Heart right ventricle (tissue), 16 donors: ENCODE data around the gene TECPR2. TPM values are rescaled to one million over a fixed set of nuclear protein-coding genes. Genes with fewer than 3 reads are reported as not detected.

Source experiments
- ATAC-seq, 8 donors: fragments of 200-7000 bp; cut with Tn5 transposase; one replicate each; pipeline ENCODE4 v1.9.1; 2020; ENCODE audit warnings: mild to moderate bottlenecking in 8 of 8, moderate library complexity in 8 of 8, moderate number of reproducible peaks in 1 of 8
- DNase-seq, 2 donors: peaks; one replicate each; pipeline ENCODE4 v3.0.0-alpha.2; 2020
- H3K27ac ChIP-seq, 10 donors: fragments of 200-600 bp; sonication (generic) in 2 of 10; one replicate each; pipeline versions ENCODE4 v1.5.0 to v1.8.0; 2020 to 2022; ENCODE audit warnings: mild to moderate bottlenecking in 3 of 10
- H3K27me3 ChIP-seq, 7 donors: fragments of 200-600 bp; one replicate each; pipeline ENCODE4 v1.8.0; 2021 to 2022; ENCODE audit warnings: mild to moderate bottlenecking in 2 of 7
- H3K36me3 ChIP-seq, 9 donors: fragments of 200-600 bp; sonication (generic) in 1 of 9; one replicate each; pipeline versions ENCODE4 v1.5.0 to v1.8.0; 2020 to 2022; ENCODE audit warnings: mild to moderate bottlenecking in 2 of 9
- H3K4me1 ChIP-seq, 9 donors: fragments of 200-600 bp; sonication (generic) in 1 of 9; one replicate each; pipeline versions ENCODE4 v1.5.0 to v1.8.0; 2020 to 2022; ENCODE audit warnings: mild to moderate bottlenecking in 4 of 9
- H3K4me3 ChIP-seq, 10 donors: fragments of 200-600 bp; sonication (generic) in 2 of 10; one replicate each; pipeline versions ENCODE4 v1.5.0 to v1.8.0; 2020 to 2022; ENCODE audit warnings: mild to moderate bottlenecking in 7 of 10, moderate library complexity in 2 of 10
- H3K9me3 ChIP-seq, 11 donors: fragments of 200-600 bp in 10 of 11; sonication (generic) in 2 of 11; one replicate each; pipeline versions ENCODE4 v1.5.0 to v1.8.0; 2013 to 2022; ENCODE audit warnings: mild to moderate bottlenecking in 2 of 11, control low read depth in 1 of 11, moderate library complexity in 1 of 11
- CTCF ChIP-seq, 9 donors: fragments of 200-600 bp; sonication (generic) in 2 of 9; IDR thresholded peaks; one replicate each; pipeline versions ENCODE4 v1.5.0 to v1.8.0; 2021 to 2022; ENCODE audit warnings: antibody characterized with exemption in 9 of 9, mild to moderate bottlenecking in 5 of 9, moderate library complexity in 1 of 9
- WGBS, 2 donors: extraction: QIAGEN DNeasy Blood & Tissue Kit; methylation state at CpG; one replicate each; pipeline ENCODE4 v1.1.7; 2013; ENCODE audit warnings: inconsistent platforms in 1 of 2; 5-methylcytosine and 5-hydroxymethylcytosine counted together
- intact Hi-C, 10 donors: fragments of 100-400 bp; cut with DNase I; formaldehyde crosslinking; loops; one replicate each; pipeline versions ENCODE4 v1.11.1 to v1.14.2; 2022
- polyA plus RNA-seq, 2 donors: library from polyadenylated mRNA; stranded (reverse); fragments of 200-250 nt; gene quantifications; one replicate each; pipeline ENCODE4 v1.2.3, GENCODE V29; 2013
- total RNA-seq, 10 donors: library from RNA; stranded (reverse); fragmentation: NEBNext Ultra II Directional in 3 of 10; extraction: Animal tissue kit (Norgen Biotek cat#: 25700) in 3 of 10; gene quantifications; one replicate each; pipeline versions ENCODE4 v1.2.1 to v1.2.4, GENCODE V29; 2021 to 2023
- donor health status: Arrhythmogenic right ventricular cardiomyopathy.
- donor health status: ischemic (EF 13 %, LVEDD 7.1; RV severe dilation, severe dysfunction).
- donor health status: healthy with polysubstance abuse.
- donor health status: DM: no; HTN: yes; CAD: no.
- donor health status: DM: no; HTN: no; CAD: no.
- donor health status: ischemic (EF 25% LVEDD 6.9; RV normal size, moderate dysfunction).
- donor health status: ischemic (EF 25% LVEDD 5.7; RV mildly dilated, moderate dysfunction).
- donor health status: healthy.
- donor health status: DM: yes; HTN: yes; CAD: no.
- donor health status: Ischemic cardiomyopathy.
- donor health status: ischemic (EF 35%, LVEDD 5.7; RV mildly dilated, moderate dysfunction).
- donor health status: nonischemic (EF 11% LVEDD 7.7; RV severe dilation, severe dysfunction).
- donor health status: DM: yes; HTN: yes; CAD: no.
- donor health status: PGD.
- donor health status: ischemic (EF 29% LVEDD 5.4; RV normal size, mild dysfunction).
- donor health status: nonischemic (EF 23%, LVEDD 6.1; RV moderate dilation, normal function).

TECPR2 gene
- total and polyA plus RNA-seq, 12 donors = 6.8 to 34.2 (median 24.8) TPM

- intact Hi-C loops = no loop called here
- peak in 5 of 8 donors; percentile 20 to 53 (median 28) for ATAC-seq
- Histone ChIP-seq H3K27ac (peak overlapping the region in 4 of 10 donors; percentile 15 to 47 (median 30)), H3K9me3 (peaks cover 0 to 8% (median 0%) of the 10 kb centered on the region in 11 donors), H3K4me1 (peaks cover 0 to 11% (median 0%) of the 10 kb centered on the region in 9 donors), H3K27me3 (no peaks in the 10 kb centered on the region), H3K36me3 (peaks cover 0 to 9% (median 0%) of the 10 kb centered on the region in 9 donors), H3K4me3 (no peak overlapping the region)
- TF ChIP-seq CTCF (IDR thresholded peaks at IDR 0.05) = no peak
- WGBS, 2 donors = 60 to 64% methylated on average over 7 of the region's 7 CpGs
- no peak for DNase-seq
These were observed 124.5 kb downstream of the TECPR2 start for GRCh38 chr14:102487204-102487577.

GRCh38 chr14:102490456-102490855 lies 127.7 kb downstream of the TECPR2 start:
- Histone ChIP-seq H3K4me3 (no peak overlapping the region), H3K27ac (no peak overlapping the region), H3K27me3 (no peaks in the 10 kb centered on the region), H3K36me3 (peaks cover 0 to 15% (median 0%) of the 10 kb centered on the region in 9 donors), H3K4me1 (peaks cover 0 to 11% (median 0%) of the 10 kb centered on the region in 9 donors), H3K9me3 (no peaks in the 10 kb centered on the region)
- no peak for TF ChIP-seq CTCF (IDR thresholded peaks at IDR 0.05)
- ATAC-seq = no peak
- 88 to 92% methylated on average over 18 of the region's 18 CpGs for WGBS, 2 donors
- no peak for DNase-seq
- intact Hi-C loops = no loop called here

GRCh38 chr14:102491366-102491765 lies 128.6 kb downstream of the TECPR2 start:
- H3K4me3 ChIP-seq = no peak overlapping the region
- WGBS, 2 donors = 87 to 88% methylated on average over 3 of the region's 3 CpGs
- ATAC-seq = no peak

DNA sequence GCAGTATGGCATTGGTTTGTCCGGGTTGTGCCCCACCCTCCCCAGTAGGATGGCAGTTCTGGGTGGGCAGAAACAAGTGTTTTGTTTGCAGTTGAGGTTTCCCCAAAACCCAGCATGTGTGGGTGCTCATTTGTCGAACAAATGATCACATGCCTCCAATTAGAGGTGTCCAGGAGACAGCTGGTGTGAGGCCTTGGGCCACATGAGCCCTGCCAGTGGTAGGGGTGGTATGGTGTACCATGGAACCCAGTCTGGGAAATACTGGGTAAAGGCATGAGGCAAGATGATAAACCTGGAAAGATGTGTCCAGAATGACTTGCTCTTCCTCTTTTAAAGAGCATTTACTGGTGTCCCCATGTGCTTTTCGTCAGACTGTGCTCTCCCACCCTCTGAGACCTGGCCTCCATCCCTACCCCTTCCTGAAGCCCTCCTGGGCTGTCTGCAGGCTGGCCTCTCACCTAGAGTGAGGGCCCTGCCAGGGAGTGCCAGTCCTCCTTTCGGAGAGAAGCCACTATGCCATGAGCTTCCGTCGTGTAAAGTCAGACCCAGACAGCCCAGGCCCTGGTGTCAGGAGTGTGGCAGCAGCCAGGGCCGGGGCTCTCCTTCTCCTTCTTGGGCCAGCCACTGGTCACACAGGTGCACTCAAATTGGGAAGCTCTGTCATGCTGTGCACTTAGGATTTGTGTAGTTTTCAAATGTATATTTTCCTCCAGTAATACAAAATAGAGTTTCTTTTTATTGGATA lies 129.2 kb downstream of the TECPR2 start:
- no peak overlapping the region for H3K27ac ChIP-seq
- H3K36me3 ChIP-seq = peaks cover 0 to 12% (median 0%) of the 10 kb centered on the region in 9 donors
- intact Hi-C loops = no loop called here
- peaks cover 0 to 6% (median 0%) of the 10 kb centered on the region in 9 donors for H3K4me1 ChIP-seq
- 91 to 93% methylated on average over 7 of the region's 7 CpGs for WGBS, 2 donors
- DNase-seq (no peak), ATAC-seq (no peak)
- H3K27me3 ChIP-seq = no peaks in the 10 kb centered on the region
- TF ChIP-seq CTCF (IDR thresholded peaks at IDR 0.05) = no peak
- no peaks in the 10 kb centered on the region for H3K9me3 ChIP-seq
- no peak overlapping the region for H3K4me3 ChIP-seq

More at GRCh38 chr14:102491366-102491765, 128.6 kb downstream of the TECPR2 start:
- intact Hi-C loops = no loop called here
- TF ChIP-seq CTCF (IDR thresholded peaks at IDR 0.05) = no peak
- Histone ChIP-seq H3K9me3 (no peaks in the 10 kb centered on the region), H3K36me3 (peaks cover 0 to 11% (median 0%) of the 10 kb centered on the region in 9 donors), H3K27me3 (no peaks in the 10 kb centered on the region), H3K27ac (no peak overlapping the region), H3K4me1 (peaks cover 0 to 9% (median 0%) of the 10 kb centered on the region in 9 donors)
- no peak for DNase-seq
